Lower leg skin (tissue), 3 donors: Measurements from ENCODE around the gene MUC3A.
"Not testable (repeated sequence)": the region's sequence is repeated elsewhere in the genome, so short reads cannot be mapped to it uniquely, and the experiment has no call there.

ENCODE experiments used
- CTCF ChIP-seq, 3 donors: fragments of 450-650 bp; IDR thresholded peaks; one replicate each; pipeline ENCODE4 v1.5.1; 2016; ENCODE audit warnings: antibody characterized with exemption in 3 of 3, mild to moderate bottlenecking in 3 of 3, moderate library complexity in 2 of 3
- POLR2A ChIP-seq, 2 donors: fragments of 450-650 bp; IDR thresholded peaks; one replicate each; pipeline ENCODE4 v1.6.1; 2016 to 2017; ENCODE audit warnings: antibody characterized with exemption in 2 of 2, mild to moderate bottlenecking in 1 of 2, moderate library complexity in 1 of 2

- not testable (repeated sequence) for TF ChIP-seq CTCF, POLR2A (IDR thresholded peaks at IDR 0.05)
These were observed 35.0 kb downstream of the MUC3A start for GRCh38 chr7:100984241-100984918.
